ENCODE measurements around the gene JAZF1. TPM values are rescaled to one million over a fixed set of nuclear protein-coding genes. Genes with fewer than 3 reads are reported as not detected.

The JAZF1 gene
- total RNA-seq, 2 donors from 2014 or later = 4.0 to 4.9 TPM

DNA sequence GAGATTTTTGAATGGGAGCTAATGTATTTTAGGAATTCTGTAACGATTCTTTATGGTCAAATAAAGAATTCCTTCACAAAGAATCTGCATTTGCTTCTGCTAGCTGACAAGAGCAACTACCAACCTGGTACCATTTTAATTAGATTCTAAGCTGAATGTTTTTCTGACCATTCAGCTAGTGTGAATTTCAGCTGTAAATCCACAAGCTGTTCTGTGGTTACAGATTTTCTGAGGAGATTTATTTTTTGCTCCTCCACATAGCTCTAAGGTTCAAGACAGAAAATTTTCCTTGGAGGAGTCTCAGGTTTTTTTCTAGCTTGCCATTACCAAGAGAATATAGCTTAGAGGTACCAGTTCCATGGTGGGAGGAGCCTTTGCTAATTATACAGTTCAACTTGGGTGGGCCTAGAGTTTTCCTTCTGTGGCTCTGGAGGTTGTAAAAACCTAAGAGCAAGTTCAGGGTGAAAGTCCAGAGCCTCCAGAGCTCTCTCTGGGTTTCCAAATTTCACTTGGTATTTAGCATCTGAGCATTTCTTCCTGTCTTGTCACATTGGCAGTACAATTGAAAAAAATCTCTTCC is 120.1 kb downstream of the JAZF1 start:
- Histone ChIP-seq H3K36me3 (replicated peaks in 1 of 2; ENCODE audit: insufficient read depth in 1 of 2, low read depth in 2 of 2) (no peaks in the 10 kb centered on the region), H3K4me1 (peaks cover 7% of the 10 kb centered on the region), H3K27ac (no peak overlapping the region), H3K4me3 (no peak overlapping the region), H3K9me3 (no peaks in the 10 kb centered on the region), H3K27me3 (no peaks in the 10 kb centered on the region)
- 40 to 57% methylated on average over 1 of the region's 1 CpG for WGBS, 2 donors
- TF ChIP-seq, protein P1, sequence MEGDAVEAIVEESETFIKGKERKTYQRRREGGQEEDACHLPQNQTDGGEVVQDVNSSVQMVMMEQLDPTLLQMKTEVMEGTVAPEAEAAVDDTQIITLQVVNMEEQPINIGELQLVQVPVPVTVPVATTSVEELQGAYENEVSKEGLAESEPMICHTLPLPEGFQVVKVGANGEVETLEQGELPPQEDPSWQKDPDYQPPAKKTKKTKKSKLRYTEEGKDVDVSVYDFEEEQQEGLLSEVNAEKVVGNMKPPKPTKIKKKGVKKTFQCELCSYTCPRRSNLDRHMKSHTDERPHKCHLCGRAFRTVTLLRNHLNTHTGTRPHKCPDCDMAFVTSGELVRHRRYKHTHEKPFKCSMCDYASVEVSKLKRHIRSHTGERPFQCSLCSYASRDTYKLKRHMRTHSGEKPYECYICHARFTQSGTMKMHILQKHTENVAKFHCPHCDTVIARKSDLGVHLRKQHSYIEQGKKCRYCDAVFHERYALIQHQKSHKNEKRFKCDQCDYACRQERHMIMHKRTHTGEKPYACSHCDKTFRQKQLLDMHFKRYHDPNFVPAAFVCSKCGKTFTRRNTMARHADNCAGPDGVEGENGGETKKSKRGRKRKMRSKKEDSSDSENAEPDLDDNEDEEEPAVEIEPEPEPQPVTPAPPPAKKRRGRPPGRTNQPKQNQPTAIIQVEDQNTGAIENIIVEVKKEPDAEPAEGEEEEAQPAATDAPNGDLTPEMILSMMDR (IDR thresholded peaks at IDR 0.05) = no peak
- TF ChIP-seq POLR2A (IDR thresholded peaks at IDR 0.05) = no peak
- no peak for DNase-seq
- intact Hi-C loops (cut with DNase I) = no loop called here
- no peak for ATAC-seq

GRCh38 chr7:28055161-28055544 is 125.4 kb downstream of the JAZF1 start:
- H3K27me3 ChIP-seq = no peaks in the 10 kb centered on the region
- no peaks in the 10 kb centered on the region for H3K4me1 ChIP-seq
- H3K4me3 ChIP-seq = no peak overlapping the region
- intact Hi-C loops (cut with DNase I) = no loop called here
- H3K27ac ChIP-seq = no peak overlapping the region
- 72 to 74% methylated on average over 3 of the region's 3 CpGs for WGBS, 2 donors
- no peaks in the 10 kb centered on the region for H3K9me3 ChIP-seq
- TF ChIP-seq POLR2A (IDR thresholded peaks at IDR 0.05) = no peak
- TF ChIP-seq, protein P1 (IDR thresholded peaks at IDR 0.05) = no peak
- ATAC-seq (no peak), DNase-seq (no peak)
- no peaks in the 10 kb centered on the region for H3K36me3 ChIP-seq (replicated peaks in 1 of 2; ENCODE audit: insufficient read depth in 1 of 2, low read depth in 2 of 2)

DNA sequence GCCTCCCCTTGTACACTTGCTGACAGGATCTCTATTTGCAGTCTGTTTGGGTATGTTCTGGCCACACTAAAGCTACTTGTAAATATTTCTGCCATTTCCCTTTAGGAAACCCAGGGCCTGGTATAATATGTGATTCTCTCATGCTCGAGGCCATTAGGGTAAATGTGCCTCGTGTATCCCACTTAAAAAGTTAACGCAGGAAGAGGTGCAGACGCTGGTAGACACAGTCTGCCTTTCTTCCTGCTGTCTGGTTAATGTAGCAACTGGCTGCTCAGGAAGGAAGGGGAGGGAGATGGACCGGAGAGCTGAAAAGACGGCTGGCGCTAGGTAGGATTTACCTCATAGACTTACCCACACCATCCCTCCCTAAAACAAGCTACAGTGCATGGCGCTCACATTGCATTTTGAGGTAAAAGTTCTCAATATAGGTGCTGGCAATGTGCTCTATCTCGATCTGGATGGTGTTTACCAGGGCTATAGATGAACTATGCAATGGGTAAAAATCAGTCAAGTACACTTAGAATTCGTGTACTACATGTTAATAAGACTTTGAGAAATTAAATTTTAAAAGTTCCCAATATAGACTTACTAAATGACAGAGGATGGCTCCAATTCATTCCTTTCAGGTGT is 125.9 kb downstream of the JAZF1 start:
- intact Hi-C loops (cut with DNase I) = no loop called here

DNA sequence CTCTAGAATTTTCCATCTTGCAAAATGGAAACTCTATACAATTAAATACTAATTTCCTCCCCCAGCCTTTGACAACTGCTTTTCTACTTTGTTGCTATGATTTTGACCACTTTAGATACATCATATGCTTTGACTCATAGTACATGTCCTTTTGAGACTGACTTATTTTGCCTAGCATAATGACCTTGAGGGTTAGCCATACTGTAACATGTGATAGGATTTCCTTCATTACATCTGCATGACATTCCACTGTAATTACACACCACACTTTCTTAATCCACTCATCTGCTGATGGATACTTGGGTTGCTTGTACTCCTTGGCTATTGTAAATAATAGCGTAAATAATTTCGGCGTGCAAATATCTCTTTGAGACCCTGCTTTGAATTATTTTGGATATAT is 127.7 kb downstream of the JAZF1 start:
- Histone ChIP-seq H3K4me1 (no peaks in the 10 kb centered on the region), H3K27me3 (no peaks in the 10 kb centered on the region), H3K9me3 (no peaks in the 10 kb centered on the region), H3K4me3 (no peak overlapping the region), H3K27ac (no peak overlapping the region), H3K36me3 (replicated peaks in 1 of 2; ENCODE audit: insufficient read depth in 1 of 2, low read depth in 2 of 2) (no peaks in the 10 kb centered on the region)
- intact Hi-C loops (cut with DNase I) = no loop called here
- ATAC-seq (no peak), DNase-seq (no peak)
- TF ChIP-seq, protein P1 (IDR thresholded peaks at IDR 0.05) = no peak
- TF ChIP-seq POLR2A (IDR thresholded peaks at IDR 0.05) = no peak
- 91 to 98% methylated on average over 3 of the region's 3 CpGs for WGBS, 2 donors

More for the DNA sequence above, 125.9 kb downstream of the JAZF1 start:
- 69 to 79% methylated on average over 10 of the region's 10 CpGs for WGBS, 2 donors
- Histone ChIP-seq H3K27me3 (no peaks in the 10 kb centered on the region), H3K9me3 (no peaks in the 10 kb centered on the region), H3K4me3 (no peak overlapping the region), H3K27ac (no peak overlapping the region), H3K36me3 (replicated peaks in 1 of 2; ENCODE audit: insufficient read depth in 1 of 2, low read depth in 2 of 2) (no peaks in the 10 kb centered on the region), H3K4me1 (no peaks in the 10 kb centered on the region)
- DNase-seq = no peak
- no peak for ATAC-seq
- TF ChIP-seq, protein P1 (IDR thresholded peaks at IDR 0.05) = no peak
- no peak for TF ChIP-seq POLR2A (IDR thresholded peaks at IDR 0.05)

- H3K9me3 ChIP-seq = no peaks in the 10 kb centered on the region
- H3K36me3 ChIP-seq (replicated peaks in 1 of 2; ENCODE audit: insufficient read depth in 1 of 2, low read depth in 2 of 2) = no peaks in the 10 kb centered on the region
- 91 to 92% methylated on average over 2 of the region's 2 CpGs for WGBS, 2 donors
- intact Hi-C loops (cut with DNase I) = no loop called here
- DNase-seq = no peak
- H3K27me3 ChIP-seq = no peaks in the 10 kb centered on the region
- no peak overlapping the region for H3K4me3 ChIP-seq
- no peak for ATAC-seq
- no peak overlapping the region for H3K27ac ChIP-seq
- no peaks in the 10 kb centered on the region for H3K4me1 ChIP-seq
- TF ChIP-seq, protein P1 (IDR thresholded peaks at IDR 0.05) = no peak
- no peak for TF ChIP-seq POLR2A (IDR thresholded peaks at IDR 0.05)
These were observed 131.9 kb downstream of the JAZF1 start for GRCh38 chr7:28048694-28049093.
